ENCODE measurements around the gene FAM78A.

DNA sequence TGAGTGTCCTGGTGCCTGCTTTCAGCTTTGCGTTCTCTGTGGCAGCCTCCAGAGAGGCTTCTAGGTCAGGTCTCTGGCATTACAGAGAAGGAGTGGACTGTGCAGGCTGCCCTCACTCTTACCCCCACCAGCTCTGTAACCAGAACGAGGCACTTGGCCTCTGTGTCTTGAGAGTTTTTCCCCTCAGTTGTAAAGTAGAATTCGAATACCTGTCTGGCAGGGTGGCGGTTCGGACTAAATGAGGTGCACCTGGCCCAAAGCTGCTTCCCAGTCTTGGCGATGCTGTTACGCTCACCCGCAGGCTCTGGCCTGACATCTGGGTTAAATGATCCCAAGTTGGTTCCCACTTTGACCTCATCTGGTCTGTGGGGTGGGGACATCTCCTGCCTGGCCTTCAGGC is 40.1 kb downstream of the FAM78A start:
- TF ChIP-seq NR2C2 (CRISPR knock-in tag; IDR thresholded peaks at IDR 0.05) (no peak), ZBTB21 (CRISPR knock-in tag; IDR thresholded peaks at IDR 0.05; ENCODE audit: borderline replicate concordance) (no peak), TEAD1 (CRISPR knock-in tag; IDR thresholded peaks at IDR 0.05) (no peak), NFYB (CRISPR knock-in tag; conservative IDR thresholded peaks at IDR 0.05; ENCODE audit: low read depth) (no peak), JUN (CRISPR knock-in tag; IDR thresholded peaks at IDR 0.05) (no peak), TEAD4 (CRISPR knock-in tag; IDR thresholded peaks at IDR 0.05) (no peak), TP53 (CRISPR knock-in tag; IDR thresholded peaks at IDR 0.05) (no peak), SMAD3 (CRISPR knock-in tag; IDR thresholded peaks at IDR 0.05; ENCODE audit: borderline replicate concordance) (no peak), MXD4 (CRISPR knock-in tag; IDR thresholded peaks at IDR 0.05; ENCODE audit: borderline replicate concordance) (no peak)
- TF ChIP-seq, protein P1, sequence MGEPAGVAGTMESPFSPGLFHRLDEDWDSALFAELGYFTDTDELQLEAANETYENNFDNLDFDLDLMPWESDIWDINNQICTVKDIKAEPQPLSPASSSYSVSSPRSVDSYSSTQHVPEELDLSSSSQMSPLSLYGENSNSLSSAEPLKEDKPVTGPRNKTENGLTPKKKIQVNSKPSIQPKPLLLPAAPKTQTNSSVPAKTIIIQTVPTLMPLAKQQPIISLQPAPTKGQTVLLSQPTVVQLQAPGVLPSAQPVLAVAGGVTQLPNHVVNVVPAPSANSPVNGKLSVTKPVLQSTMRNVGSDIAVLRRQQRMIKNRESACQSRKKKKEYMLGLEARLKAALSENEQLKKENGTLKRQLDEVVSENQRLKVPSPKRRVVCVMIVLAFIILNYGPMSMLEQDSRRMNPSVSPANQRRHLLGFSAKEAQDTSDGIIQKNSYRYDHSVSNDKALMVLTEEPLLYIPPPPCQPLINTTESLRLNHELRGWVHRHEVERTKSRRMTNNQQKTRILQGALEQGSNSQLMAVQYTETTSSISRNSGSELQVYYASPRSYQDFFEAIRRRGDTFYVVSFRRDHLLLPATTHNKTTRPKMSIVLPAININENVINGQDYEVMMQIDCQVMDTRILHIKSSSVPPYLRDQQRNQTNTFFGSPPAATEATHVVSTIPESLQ (CRISPR knock-in tag; IDR thresholded peaks at IDR 0.05) = no peak
- TF ChIP-seq, protein P2, sequence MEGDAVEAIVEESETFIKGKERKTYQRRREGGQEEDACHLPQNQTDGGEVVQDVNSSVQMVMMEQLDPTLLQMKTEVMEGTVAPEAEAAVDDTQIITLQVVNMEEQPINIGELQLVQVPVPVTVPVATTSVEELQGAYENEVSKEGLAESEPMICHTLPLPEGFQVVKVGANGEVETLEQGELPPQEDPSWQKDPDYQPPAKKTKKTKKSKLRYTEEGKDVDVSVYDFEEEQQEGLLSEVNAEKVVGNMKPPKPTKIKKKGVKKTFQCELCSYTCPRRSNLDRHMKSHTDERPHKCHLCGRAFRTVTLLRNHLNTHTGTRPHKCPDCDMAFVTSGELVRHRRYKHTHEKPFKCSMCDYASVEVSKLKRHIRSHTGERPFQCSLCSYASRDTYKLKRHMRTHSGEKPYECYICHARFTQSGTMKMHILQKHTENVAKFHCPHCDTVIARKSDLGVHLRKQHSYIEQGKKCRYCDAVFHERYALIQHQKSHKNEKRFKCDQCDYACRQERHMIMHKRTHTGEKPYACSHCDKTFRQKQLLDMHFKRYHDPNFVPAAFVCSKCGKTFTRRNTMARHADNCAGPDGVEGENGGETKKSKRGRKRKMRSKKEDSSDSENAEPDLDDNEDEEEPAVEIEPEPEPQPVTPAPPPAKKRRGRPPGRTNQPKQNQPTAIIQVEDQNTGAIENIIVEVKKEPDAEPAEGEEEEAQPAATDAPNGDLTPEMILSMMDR (IDR thresholded peaks at IDR 0.05) = no peak
- TF ChIP-seq, protein P3, sequence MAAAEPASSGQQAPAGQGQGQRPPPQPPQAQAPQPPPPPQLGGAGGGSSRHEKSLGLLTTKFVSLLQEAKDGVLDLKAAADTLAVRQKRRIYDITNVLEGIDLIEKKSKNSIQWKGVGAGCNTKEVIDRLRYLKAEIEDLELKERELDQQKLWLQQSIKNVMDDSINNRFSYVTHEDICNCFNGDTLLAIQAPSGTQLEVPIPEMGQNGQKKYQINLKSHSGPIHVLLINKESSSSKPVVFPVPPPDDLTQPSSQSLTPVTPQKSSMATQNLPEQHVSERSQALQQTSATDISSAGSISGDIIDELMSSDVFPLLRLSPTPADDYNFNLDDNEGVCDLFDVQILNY (CRISPR knock-in tag; IDR thresholded peaks at IDR 0.05) = no peak
- TF ChIP-seq, protein P4, sequence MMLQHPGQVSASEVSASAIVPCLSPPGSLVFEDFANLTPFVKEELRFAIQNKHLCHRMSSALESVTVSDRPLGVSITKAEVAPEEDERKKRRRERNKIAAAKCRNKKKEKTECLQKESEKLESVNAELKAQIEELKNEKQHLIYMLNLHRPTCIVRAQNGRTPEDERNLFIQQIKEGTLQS (CRISPR knock-in tag; conservative IDR thresholded peaks at IDR 0.05) = no peak
